DND-41 (cell line): ENCODE measurements around the gene MYH9.

Experiments used
- EZH2 ChIP-seq: IDR thresholded peaks from 3 replicates; pipeline ENCODE4 v1.6.1; 2012; ENCODE audit warnings: borderline replicate concordance, low read depth, mild to moderate bottlenecking, moderate library complexity, low read length, inconsistent platforms; ENCODE audit not compliant: severe bottlenecking
- TF ChIP-seq, protein P1 (sequence below): IDR thresholded peaks from 2 replicates; pipeline ENCODE4 v1.5.1; 2012; ENCODE audit warnings: borderline replicate concordance, low read length, moderate library complexity, mild to moderate bottlenecking; ENCODE audit not compliant: poor library complexity, severe bottlenecking; ENCODE audit errors: extremely low read depth

DNA sequence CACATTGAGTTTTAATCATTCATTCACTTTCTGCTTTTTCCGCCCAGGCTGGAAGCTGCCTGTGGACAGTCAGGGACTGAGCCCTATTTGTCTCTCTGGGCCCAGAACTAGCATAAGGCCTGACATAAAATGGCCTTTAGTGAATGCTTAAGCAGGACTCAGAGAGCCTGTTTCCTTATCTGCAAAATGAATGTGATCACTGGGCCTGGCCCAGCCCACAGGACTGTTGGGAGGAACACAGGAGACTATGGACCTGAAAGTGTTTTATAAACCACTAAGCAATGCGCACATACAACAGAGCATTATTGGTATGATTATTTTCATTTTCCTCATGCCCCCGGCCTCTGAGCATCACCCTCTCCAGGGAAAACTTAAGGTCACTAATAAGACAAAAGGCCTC, 3.9 kb upstream of the MYH9 start:
- TF ChIP-seq, protein P1, sequence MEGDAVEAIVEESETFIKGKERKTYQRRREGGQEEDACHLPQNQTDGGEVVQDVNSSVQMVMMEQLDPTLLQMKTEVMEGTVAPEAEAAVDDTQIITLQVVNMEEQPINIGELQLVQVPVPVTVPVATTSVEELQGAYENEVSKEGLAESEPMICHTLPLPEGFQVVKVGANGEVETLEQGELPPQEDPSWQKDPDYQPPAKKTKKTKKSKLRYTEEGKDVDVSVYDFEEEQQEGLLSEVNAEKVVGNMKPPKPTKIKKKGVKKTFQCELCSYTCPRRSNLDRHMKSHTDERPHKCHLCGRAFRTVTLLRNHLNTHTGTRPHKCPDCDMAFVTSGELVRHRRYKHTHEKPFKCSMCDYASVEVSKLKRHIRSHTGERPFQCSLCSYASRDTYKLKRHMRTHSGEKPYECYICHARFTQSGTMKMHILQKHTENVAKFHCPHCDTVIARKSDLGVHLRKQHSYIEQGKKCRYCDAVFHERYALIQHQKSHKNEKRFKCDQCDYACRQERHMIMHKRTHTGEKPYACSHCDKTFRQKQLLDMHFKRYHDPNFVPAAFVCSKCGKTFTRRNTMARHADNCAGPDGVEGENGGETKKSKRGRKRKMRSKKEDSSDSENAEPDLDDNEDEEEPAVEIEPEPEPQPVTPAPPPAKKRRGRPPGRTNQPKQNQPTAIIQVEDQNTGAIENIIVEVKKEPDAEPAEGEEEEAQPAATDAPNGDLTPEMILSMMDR, result no peak
- TF ChIP-seq EZH2, result no peak
